Adrenal gland (tissue), 12 donors: ENCODE data around the gene TERB1. TPM values are rescaled to one million over a fixed set of nuclear protein-coding genes. Genes with fewer than 3 reads are reported as not detected.

Experiments used
- DNase-seq, 7 donors: peaks; one replicate each; pipeline ENCODE4 v3.0.0-alpha.2; 2019 to 2020
- H3K27ac ChIP-seq, 5 donors: fragments of 200-600 bp; sonication (generic) in 4 of 5; 1 replicate in 3 of 5; 2 replicates in 2 of 5; pipeline versions ENCODE4 v1.5.1 to v1.8.0; 2016 to 2020; ENCODE audit warnings: mild to moderate bottlenecking in 1 of 5
- H3K27me3 ChIP-seq: fragments of 200-600 bp; 2 replicates; pipeline ENCODE4 v1.8.0; 2021
- H3K36me3 ChIP-seq, 2 donors: fragments of 200-600 bp; replicated peaks in 1 of 2; 1 replicate in 1 of 2; 2 replicates in 1 of 2; pipeline versions ENCODE4 v1.5.1 to v1.8.0; 2018 to 2022
- H3K4me1 ChIP-seq, 2 donors: fragments of 200-600 bp; replicated peaks in 1 of 2; 1 replicate in 1 of 2; 2 replicates in 1 of 2; pipeline versions ENCODE4 v1.5.1 to v1.8.0; 2018 to 2021
- H3K4me3 ChIP-seq, 4 donors: fragments of 200-600 bp; sonication (generic) in 3 of 4; one replicate each; pipeline ENCODE4 v1.5.1; 2016 to 2018
- H3K9me3 ChIP-seq, 3 donors: fragments of 200-600 bp; sonication (generic) in 1 of 3; replicated peaks in 1 of 3; 1 replicate in 2 of 3; 2 replicates in 1 of 3; pipeline versions ENCODE4 v1.5.1 to v1.8.0; 2016 to 2021
- CTCF ChIP-seq, 6 experiments: fragments of 450-650 bp in 4 of 6; fragments of 200-600 bp in 2 of 6; sonication (generic) in 1 of 6; IDR thresholded peaks; 1 replicate in 5 of 6; 2 replicates in 1 of 6; pipeline versions ENCODE4 v1.5.1 to v1.8.0; 2016 to 2021; ENCODE audit warnings: antibody characterized with exemption in 6 of 6, mild to moderate bottlenecking in 2 of 6, moderate library complexity in 1 of 6
- POLR2A ChIP-seq, 2 donors: fragments of 450-650 bp; IDR thresholded peaks; one replicate each; pipeline ENCODE4 v1.6.1; 2017; ENCODE audit warnings: antibody characterized with exemption in 2 of 2, mild to moderate bottlenecking in 2 of 2, moderate library complexity in 1 of 2
- WGBS, 4 donors: extraction: QIAGEN DNeasy Blood & Tissue Kit in 2 of 4; methylation state at CpG; one replicate each; pipeline versions ENCODE4 v1.1.5 to v1.1.7; 2013 to 2017; 5-methylcytosine and 5-hydroxymethylcytosine counted together
- intact Hi-C, 2 donors: fragments of 100-400 bp; cut with DNase I; formaldehyde crosslinking; loops; one replicate each; pipeline versions ENCODE4 v1.14.1 to v1.15.0; 2022 to 2023
- polyA plus RNA-seq, 3 donors: library from polyadenylated mRNA; stranded (reverse); fragments of 200-250 nt in 2 of 3; fragments of 350-450 nt in 1 of 3; fragmentation: Illumina TruSeq in 1 of 3; extraction: RNeasy Lipid Tissue Mini Kit (QIAGEN cat#74804) in 1 of 3; gene quantifications; one replicate each; pipeline ENCODE4 v1.2.3, GENCODE V29; 2013 to 2014
- total RNA-seq, 9 donors: library from RNA; depleted of rRNA in 4 of 9; stranded (reverse); fragments of >200 nt in 4 of 9; fragments of 120-200 nt in 1 of 9; fragmentation: NEBNext Ultra II Directional in 1 of 9; extraction: Animal tissue kit (Norgen Biotek cat#: 25700) in 1 of 9; gene quantifications; one replicate each; pipeline versions ENCODE4 v1.1.0 to v1.2.4, GENCODE V29; 2013 to 2023
- donor health status: healthy with polysubstance abuse.
- donor health status: Bipolar disorder and iron deficiency.
- donor health status: DM: yes; HTN: yes; CAD: no.
- donor health status: DM: no; HTN: no; CAD: no.
- donor health status: DM: no; HTN: no; CAD: no.
- donor health status: DM: yes; HTN: yes; CAD: no.

TERB1 gene
- total and polyA plus RNA-seq, 12 donors, result 0.06 TPM; not detected in 11

DNA sequence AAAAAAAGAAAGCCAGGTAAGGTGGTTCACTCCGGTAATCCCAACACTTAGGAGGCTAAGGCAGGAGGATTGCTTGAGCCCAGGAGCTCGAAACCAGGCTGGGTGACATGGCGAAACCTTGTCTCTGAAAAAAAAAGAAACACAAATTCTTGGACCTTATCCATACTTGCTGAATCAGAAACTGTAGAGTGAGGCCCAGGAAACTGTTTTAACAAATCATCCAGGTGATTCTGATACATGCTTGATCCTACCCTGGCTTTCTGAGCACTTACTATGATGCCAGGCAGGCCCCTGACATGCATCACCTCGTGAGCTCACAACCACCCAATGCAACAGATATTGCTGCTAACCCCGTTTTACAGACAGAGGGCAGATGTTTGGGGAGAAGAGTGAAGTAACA, 33.4 kb upstream of the TERB1 start:
- TF ChIP-seq CTCF (IDR thresholded peaks at IDR 0.05), result no peak
- TF ChIP-seq POLR2A (IDR thresholded peaks at IDR 0.05), result no peak
- Histone ChIP-seq H3K4me3 (no peak overlapping the region), H3K36me3 (no peaks in the 10 kb centered on the region), H3K9me3 (no peaks in the 10 kb centered on the region), H3K27ac (no peak overlapping the region), H3K4me1 (peaks cover 5 to 6% of the 10 kb centered on the region in 2 donors), H3K27me3 (no peaks in the 10 kb centered on the region)
- intact Hi-C loops, result loop anchor here (5.0 kb wide), 1 partner anchor 33 kb away; no protein-coding TSS in a partner anchor
- WGBS, 4 donors, result 78 to 84% (median 81%) methylated on average over 5 of the region's 5 CpGs
- DNase-seq, result no peak

- Histone ChIP-seq H3K27ac (no peak overlapping the region), H3K36me3 (no peaks in the 10 kb centered on the region), H3K4me1 (peaks cover 13 to 18% of the 10 kb centered on the region in 2 donors), H3K4me3 (no peak overlapping the region), H3K27me3 (no peaks in the 10 kb centered on the region), H3K9me3 (no peaks in the 10 kb centered on the region)
- 65 to 70% (median 69%) methylated on average over 7 of the region's 7 CpGs for WGBS, 4 donors
- intact Hi-C loops, result loop anchor here (5.0 kb wide), 1 partner anchor 35 kb away; no protein-coding TSS in a partner anchor
- TF ChIP-seq CTCF (IDR thresholded peaks at IDR 0.05), result no peak
- no peak for TF ChIP-seq POLR2A (IDR thresholded peaks at IDR 0.05)
- peak in 1 of 7 donors; percentile 24 for DNase-seq
Measured at GRCh38 chr16:66832661-66833305, 31.4 kb upstream of the TERB1 start.

DNA sequence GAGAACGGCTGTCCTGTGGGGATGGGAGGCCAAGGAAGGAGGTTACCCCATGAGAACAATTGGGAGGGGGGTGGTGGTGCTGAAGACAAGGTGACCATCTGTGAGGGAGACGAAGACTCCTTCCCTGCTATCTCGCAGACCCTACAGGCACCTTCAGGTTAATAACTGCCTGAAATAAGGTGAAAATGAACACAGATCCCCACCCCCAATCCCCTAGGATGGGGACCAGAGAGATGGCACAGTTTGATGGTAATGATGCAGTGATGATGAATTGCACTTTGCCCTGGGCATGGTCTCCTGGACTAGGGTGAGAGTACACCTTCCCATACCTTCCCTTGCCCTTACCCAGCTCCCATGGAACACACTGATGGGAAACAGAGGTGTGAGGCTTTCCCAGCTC, 30.8 kb upstream of the TERB1 start:
- Histone ChIP-seq H3K9me3 (no peaks in the 10 kb centered on the region), H3K27me3 (no peaks in the 10 kb centered on the region), H3K4me1 (peaks cover 13 to 18% of the 10 kb centered on the region in 2 donors), H3K4me3 (no peak overlapping the region), H3K27ac (no peak overlapping the region), H3K36me3 (peaks cover 0 to 5% of the 10 kb centered on the region in 2 donors)
- intact Hi-C loops, result loop anchor here (5.0 kb wide), 1 partner anchor 35 kb away; no protein-coding TSS in a partner anchor
- TF ChIP-seq POLR2A (IDR thresholded peaks at IDR 0.05) (no peak), CTCF (IDR thresholded peaks at IDR 0.05) (no peak)
- 78 to 81% (median 79%) methylated on average over 3 of the region's 3 CpGs for WGBS, 4 donors
- DNase-seq, result no peak

DNA sequence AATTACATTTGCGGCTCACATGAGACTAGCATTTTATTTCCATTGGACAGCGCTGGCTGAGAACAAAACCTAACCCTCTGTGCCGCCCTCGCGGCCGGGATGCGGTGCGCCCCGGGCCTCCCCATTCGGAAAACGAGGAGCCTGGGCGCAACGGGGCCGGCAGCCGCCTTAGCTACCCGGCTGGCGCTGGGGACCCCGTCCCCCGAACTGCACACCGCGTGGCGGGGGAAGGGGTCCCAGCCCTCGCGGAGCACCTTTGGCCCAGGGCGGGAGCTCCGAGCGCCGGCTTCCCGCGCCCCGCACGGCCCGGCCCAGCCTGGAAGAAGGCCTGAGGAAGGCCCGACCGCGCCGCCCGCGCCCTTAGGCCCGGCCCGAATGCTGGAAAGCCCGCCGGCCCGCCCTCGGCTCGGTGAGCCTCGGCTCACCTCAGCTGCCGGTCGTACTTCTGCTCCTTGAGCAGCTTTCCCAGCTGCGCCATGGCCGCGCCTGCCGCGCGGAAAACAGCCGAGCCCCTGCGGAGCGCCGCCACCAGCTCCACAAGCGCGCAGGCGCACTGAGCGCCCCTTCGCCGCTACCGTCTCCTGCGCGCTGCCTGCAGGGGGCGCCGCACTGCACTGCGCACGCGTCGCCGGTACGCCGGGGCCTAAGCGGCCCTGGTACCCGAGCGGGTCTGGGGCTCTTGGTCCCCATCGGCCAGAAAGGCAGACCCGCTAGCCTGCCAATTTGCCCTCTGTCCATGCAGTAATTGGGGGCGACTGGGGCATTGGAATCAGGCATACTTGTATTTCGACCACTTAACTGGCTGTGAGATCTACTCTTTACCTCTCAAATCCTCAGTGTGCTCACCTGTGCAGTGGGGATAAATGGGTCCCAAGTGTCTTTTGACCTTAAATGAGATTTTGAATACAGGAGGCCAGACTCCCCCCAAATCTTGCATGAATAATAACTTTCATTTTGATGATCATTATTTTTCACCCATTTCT, 29.3 kb upstream of the TERB1 start, which contains the start of gene NAE1:
NAE1 (minus strand) TSS at position 555 of the 983 bp plus-strand sequence; CDS start at position 478, 77 bp downstream.
- H3K36me3 ChIP-seq, result peaks cover 0 to 19% of the 10 kb centered on the region in 2 donors
- intact Hi-C loops, result loop anchor here (5.0 kb wide), 1 partner anchor 37 kb away; no protein-coding TSS in a partner anchor
- peak within 1 kb of the TSS; percentile 29 to 81 (median 51) for H3K4me3 ChIP-seq
- H3K27ac ChIP-seq, result peak within 1 kb of the TSS; percentile 31 to 96 (median 91)
- DNase-seq, result peak; percentile 76 to 90 (median 86)
- 1% methylated on average over 56 to 84 of the region's 84 CpGs for WGBS, 4 donors
- peaks cover 13 to 18% of the 10 kb centered on the region in 2 donors for H3K4me1 ChIP-seq
- no peaks in the 10 kb centered on the region for H3K9me3 ChIP-seq
- TF ChIP-seq POLR2A (IDR thresholded peaks at IDR 0.05), result peak; percentile 77 to 85
- TF ChIP-seq CTCF (IDR thresholded peaks at IDR 0.05), result peak; percentile 74 to 98 (median 90)
- no peaks in the 10 kb centered on the region for H3K27me3 ChIP-seq
